Activated B cell treated with CpG ODN at 0.5 μM for 24 hours (primary cell): ENCODE results near the gene MKLN1. TPM values are rescaled to one million over a fixed set of nuclear protein-coding genes. Genes with fewer than 3 reads are reported as not detected.

Experiments
- ATAC-seq: fragments of 200-7000 bp; cut with Tn5 transposase; one replicate; pipeline ENCODE4 v1.10.0; 2021; ENCODE audit warnings: low read depth, mild to moderate bottlenecking, moderate library complexity
- CTCF ChIA-PET: fragments of 350-600 bp; sonication (Branson Sonifier 250); formaldehyde crosslinking; loops from one replicate; lab custom pipeline; 2021; ENCODE audit warnings: antibody characterized with exemption; lab: Charles Lee
- POLR2A ChIA-PET: fragments of 350-600 bp; sonication (Branson Sonifier 250); formaldehyde crosslinking; loops from one replicate; lab custom pipeline; 2021; ENCODE audit warnings: antibody characterized with exemption; lab: Charles Lee
- DNase-seq: peaks from one replicate; pipeline ENCODE4 v3.0.0; 2022
- H3K27ac Mint-ChIP-seq: one replicate; pipeline ENCODE4 v1.8.0; 2020; ENCODE audit warnings: mixed read lengths
- H3K27me3 Mint-ChIP-seq: one replicate; pipeline ENCODE4 v1.8.0; 2021; ENCODE audit warnings: mixed read lengths
- H3K36me3 Mint-ChIP-seq: one replicate; pipeline ENCODE4 v1.8.0; 2021; ENCODE audit warnings: low read depth, mixed read lengths
- H3K4me1 Mint-ChIP-seq: one replicate; pipeline ENCODE4 v1.8.0; 2021; ENCODE audit warnings: mixed read lengths
- H3K4me3 Mint-ChIP-seq: one replicate; pipeline ENCODE4 v1.8.0; 2020; ENCODE audit warnings: mild to moderate bottlenecking, mixed read lengths
- H3K9me3 Mint-ChIP-seq: one replicate; pipeline ENCODE4 v1.8.0; 2020; ENCODE audit warnings: mixed read lengths
- intact Hi-C: fragments of 100-400 bp; cut with micrococcal nuclease; formaldehyde crosslinking; loops from one replicate; pipeline ENCODE4 v1.15.1; 2024
- total RNA-seq: library from RNA; stranded (reverse); gene quantifications from 2 replicates; pipeline ENCODE4 v1.2.3, GENCODE V29; 2022
- TF ChIP-seq, protein P1 (sequence below): fragments of 200-600 bp; IDR thresholded peaks from one replicate; pipeline ENCODE4 v1.8.0; 2022; ENCODE audit warnings: antibody characterized with exemption, mild to moderate bottlenecking

Gene MKLN1
- total RNA-seq, 1 donor from 2014 or later = 64.6 TPM

DNA sequence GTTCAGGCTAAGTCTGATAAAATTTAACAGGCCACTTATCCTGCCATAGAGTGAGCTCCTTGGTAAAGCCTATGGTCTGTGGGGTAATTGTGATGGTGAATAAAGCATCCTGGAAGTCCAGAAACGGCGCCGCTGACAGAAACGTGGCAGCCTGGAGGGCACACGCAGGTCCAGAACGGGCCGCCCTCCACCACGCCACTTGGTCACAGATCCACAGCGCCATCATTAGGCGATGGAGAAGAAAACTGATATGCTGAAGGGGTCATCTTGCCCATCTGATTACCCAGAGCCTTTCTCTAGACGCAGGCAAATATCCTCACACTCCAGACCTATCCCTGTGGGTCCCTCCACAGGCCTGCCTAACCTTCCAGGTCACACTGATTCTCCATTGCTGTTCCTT, 190.9 kb downstream of the MKLN1 start:
- H3K27ac Mint-ChIP-seq = no peak overlapping the region
- POLR2A ChIA-PET = no interaction called here
- no peak overlapping the region for H3K4me3 Mint-ChIP-seq
- H3K4me1 Mint-ChIP-seq = peaks cover 5% of the 10 kb centered on the region
- ATAC-seq = no peak
- CTCF ChIA-PET = no interaction called here
- no peaks in the 10 kb centered on the region for H3K9me3 Mint-ChIP-seq
- intact Hi-C loops = no loop called here
- no peaks in the 10 kb centered on the region for H3K27me3 Mint-ChIP-seq
- no peaks in the 10 kb centered on the region for H3K36me3 Mint-ChIP-seq
- no peak for DNase-seq
- TF ChIP-seq, protein P1, sequence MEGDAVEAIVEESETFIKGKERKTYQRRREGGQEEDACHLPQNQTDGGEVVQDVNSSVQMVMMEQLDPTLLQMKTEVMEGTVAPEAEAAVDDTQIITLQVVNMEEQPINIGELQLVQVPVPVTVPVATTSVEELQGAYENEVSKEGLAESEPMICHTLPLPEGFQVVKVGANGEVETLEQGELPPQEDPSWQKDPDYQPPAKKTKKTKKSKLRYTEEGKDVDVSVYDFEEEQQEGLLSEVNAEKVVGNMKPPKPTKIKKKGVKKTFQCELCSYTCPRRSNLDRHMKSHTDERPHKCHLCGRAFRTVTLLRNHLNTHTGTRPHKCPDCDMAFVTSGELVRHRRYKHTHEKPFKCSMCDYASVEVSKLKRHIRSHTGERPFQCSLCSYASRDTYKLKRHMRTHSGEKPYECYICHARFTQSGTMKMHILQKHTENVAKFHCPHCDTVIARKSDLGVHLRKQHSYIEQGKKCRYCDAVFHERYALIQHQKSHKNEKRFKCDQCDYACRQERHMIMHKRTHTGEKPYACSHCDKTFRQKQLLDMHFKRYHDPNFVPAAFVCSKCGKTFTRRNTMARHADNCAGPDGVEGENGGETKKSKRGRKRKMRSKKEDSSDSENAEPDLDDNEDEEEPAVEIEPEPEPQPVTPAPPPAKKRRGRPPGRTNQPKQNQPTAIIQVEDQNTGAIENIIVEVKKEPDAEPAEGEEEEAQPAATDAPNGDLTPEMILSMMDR = no peak

DNA sequence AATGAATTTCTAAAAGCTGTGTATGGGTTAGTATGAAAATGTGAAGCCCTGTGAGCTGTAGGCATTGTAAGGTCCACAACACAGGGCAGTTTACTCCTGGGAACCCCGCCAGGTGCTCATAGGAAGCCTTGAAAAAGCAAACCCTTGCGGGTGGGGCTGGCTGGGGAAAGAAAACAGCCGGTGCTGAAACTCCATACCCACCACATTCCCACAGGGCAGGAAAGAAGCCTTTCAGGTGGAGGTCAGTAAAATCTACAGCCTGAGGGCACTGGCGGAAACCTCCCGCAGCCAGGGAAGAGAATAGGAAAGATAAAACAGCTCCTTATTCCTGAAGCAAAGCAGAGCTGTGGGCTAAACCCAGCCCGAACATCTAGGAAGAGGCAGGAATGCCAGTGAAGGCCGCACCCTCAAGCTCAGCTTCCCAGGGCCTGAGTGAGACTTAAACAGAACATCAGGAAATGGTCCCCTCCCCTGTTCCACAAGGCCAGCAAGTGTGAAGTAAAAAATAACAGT, 194.0 kb downstream of the MKLN1 start:
- TF ChIP-seq, protein P1 = no peak
- Mint-ChIP-seq H3K4me1 (peaks cover 4% of the 10 kb centered on the region), H3K4me3 (no peak overlapping the region), H3K27ac (no peak overlapping the region), H3K9me3 (no peaks in the 10 kb centered on the region), H3K36me3 (no peaks in the 10 kb centered on the region), H3K27me3 (no peaks in the 10 kb centered on the region)
- POLR2A ChIA-PET = no interaction called here
- ATAC-seq (no peak), DNase-seq (no peak)
- intact Hi-C loops = no loop called here
- CTCF ChIA-PET = no interaction called here

DNA sequence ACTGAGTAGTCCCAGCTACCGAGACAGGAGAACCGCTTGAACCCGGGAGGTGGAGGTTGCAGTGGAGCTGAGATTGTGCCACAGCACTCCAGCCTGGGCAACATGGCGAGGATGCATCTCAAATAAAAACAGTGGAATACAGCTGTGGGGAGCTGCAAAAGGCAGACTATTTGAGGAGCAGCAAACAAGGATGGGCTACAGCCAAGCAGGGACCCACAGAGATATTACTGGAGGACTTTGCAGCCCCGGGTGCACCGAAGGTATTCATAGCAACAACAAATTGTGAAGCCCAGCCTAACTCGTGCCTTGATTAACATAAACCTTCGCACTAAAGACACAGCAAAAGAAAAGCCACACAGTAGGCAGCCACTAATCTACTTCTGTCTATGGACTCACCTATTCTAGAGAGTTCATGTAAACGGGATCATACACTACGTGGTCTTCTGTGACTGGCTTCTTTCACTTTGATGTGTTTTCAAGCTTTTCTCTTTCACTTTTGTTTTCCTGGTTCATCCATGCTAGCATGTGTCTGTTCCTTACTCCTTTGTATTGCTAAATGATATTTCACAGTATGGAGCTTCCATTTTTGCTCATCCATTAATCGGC, 194.8 kb downstream of the MKLN1 start:
- DNase-seq (no peak), ATAC-seq (no peak)
- H3K36me3 Mint-ChIP-seq = no peaks in the 10 kb centered on the region
- no peak overlapping the region for H3K27ac Mint-ChIP-seq
- TF ChIP-seq, protein P1 = no peak
- H3K4me3 Mint-ChIP-seq = no peak overlapping the region
- no peaks in the 10 kb centered on the region for H3K27me3 Mint-ChIP-seq
- intact Hi-C loops = no loop called here
- ChIA-PET POLR2A (no interaction called here), CTCF (no interaction called here)
- H3K4me1 Mint-ChIP-seq = peaks cover 7% of the 10 kb centered on the region
- H3K9me3 Mint-ChIP-seq = no peaks in the 10 kb centered on the region

DNA sequence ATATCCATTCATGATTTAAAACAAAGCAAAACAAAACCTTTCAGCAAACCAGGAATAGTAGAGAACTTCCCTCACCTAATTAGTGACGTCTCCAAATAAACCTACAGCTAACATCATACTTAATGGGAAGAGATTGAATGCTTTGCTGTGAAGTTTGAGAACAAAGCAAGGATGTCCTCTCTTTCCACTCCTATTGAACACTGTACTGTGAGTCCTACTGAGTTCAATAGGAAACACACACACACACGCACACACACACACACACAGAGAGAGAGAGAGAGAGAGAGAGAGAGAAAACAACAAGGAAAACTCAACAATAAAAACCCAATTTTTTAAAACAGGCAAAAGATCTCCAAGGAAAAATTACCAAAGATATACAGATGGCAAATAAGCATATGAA, 196.4 kb downstream of the MKLN1 start:
- Mint-ChIP-seq H3K27me3 (no peaks in the 10 kb centered on the region), H3K4me1 (peaks cover 9% of the 10 kb centered on the region), H3K4me3 (no peak overlapping the region), H3K27ac (no peak overlapping the region), H3K36me3 (no peaks in the 10 kb centered on the region), H3K9me3 (no peaks in the 10 kb centered on the region)
- CTCF ChIA-PET = no interaction called here
- ATAC-seq (no peak), DNase-seq (no peak)
- intact Hi-C loops = no loop called here
- POLR2A ChIA-PET = no interaction called here
- TF ChIP-seq, protein P1 = no peak

DNA sequence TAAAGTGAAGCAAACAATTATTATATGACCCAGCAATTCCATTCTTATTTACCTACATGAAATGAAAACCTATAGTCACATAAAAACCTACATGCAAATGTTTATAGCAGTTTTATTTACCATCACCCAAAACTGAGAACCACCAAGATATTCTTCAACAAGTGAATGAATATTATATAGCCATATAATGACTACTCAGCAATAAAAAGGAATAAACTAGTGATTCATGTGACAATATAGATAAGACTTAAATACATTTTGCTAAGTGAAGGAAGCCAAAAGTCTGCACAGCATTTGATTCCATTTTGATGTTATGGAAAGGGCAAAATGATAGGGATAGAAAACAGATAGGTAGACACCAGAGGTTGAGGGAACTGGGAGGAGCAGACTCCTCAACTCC, 197.0 kb downstream of the MKLN1 start:
- H3K27me3 Mint-ChIP-seq = no peaks in the 10 kb centered on the region
- H3K36me3 Mint-ChIP-seq = no peaks in the 10 kb centered on the region
- DNase-seq (no peak), ATAC-seq (no peak)
- H3K9me3 Mint-ChIP-seq = no peaks in the 10 kb centered on the region
- no peak overlapping the region for H3K4me3 Mint-ChIP-seq
- intact Hi-C loops = no loop called here
- peaks cover 9% of the 10 kb centered on the region for H3K4me1 Mint-ChIP-seq
- CTCF ChIA-PET = no interaction called here
- TF ChIP-seq, protein P1 = no peak
- POLR2A ChIA-PET = no interaction called here
- no peak overlapping the region for H3K27ac Mint-ChIP-seq
